Urinary bladder (tissue), 4 donors: Measurements from ENCODE around the gene ACAP2. TPM values are rescaled to one million over a fixed set of nuclear protein-coding genes. Genes with fewer than 3 reads are reported as not detected.

Experiments
- DNase-seq: peaks from one replicate; pipeline ENCODE4 v3.0.0-alpha.2; 2015; ENCODE audit errors: extremely low spot score
- H3K27ac ChIP-seq: one replicate; pipeline ENCODE4 v1.5.1; 2013; ENCODE audit warnings: low read depth, mild to moderate bottlenecking, moderate library complexity
- H3K36me3 ChIP-seq: one replicate; pipeline ENCODE4 v1.6.1; 2013; ENCODE audit warnings: mild to moderate bottlenecking, moderate library complexity; ENCODE audit not compliant: insufficient read depth
- H3K4me1 ChIP-seq: one replicate; pipeline ENCODE4 v1.6.1; 2013; ENCODE audit warnings: mild to moderate bottlenecking, moderate library complexity; ENCODE audit not compliant: insufficient read depth
- H3K4me3 ChIP-seq: one replicate; pipeline ENCODE4 v1.5.1; 2013; ENCODE audit warnings: low read depth, low read length
- WGBS: extraction: QIAGEN DNeasy Blood & Tissue Kit; methylation state at CpG from one replicate; pipeline ENCODE4 v1.1.7; 2013; 5-methylcytosine and 5-hydroxymethylcytosine counted together
- polyA plus RNA-seq: library from polyadenylated mRNA; stranded (reverse); fragments of 200-250 nt; gene quantifications from one replicate; pipeline ENCODE4 v1.2.3, GENCODE V29; 2013
- total RNA-seq: library from RNA; depleted of rRNA; stranded (reverse); fragments of >200 nt; gene quantifications from one replicate; pipeline ENCODE4 v1.2.3, GENCODE V29; 2014
- donor health status: healthy with polysubstance abuse.
- donor health status: healthy.

Gene ACAP2
- total and polyA plus RNA-seq, 2 donors, result 15.7 to 151 TPM

DNA sequence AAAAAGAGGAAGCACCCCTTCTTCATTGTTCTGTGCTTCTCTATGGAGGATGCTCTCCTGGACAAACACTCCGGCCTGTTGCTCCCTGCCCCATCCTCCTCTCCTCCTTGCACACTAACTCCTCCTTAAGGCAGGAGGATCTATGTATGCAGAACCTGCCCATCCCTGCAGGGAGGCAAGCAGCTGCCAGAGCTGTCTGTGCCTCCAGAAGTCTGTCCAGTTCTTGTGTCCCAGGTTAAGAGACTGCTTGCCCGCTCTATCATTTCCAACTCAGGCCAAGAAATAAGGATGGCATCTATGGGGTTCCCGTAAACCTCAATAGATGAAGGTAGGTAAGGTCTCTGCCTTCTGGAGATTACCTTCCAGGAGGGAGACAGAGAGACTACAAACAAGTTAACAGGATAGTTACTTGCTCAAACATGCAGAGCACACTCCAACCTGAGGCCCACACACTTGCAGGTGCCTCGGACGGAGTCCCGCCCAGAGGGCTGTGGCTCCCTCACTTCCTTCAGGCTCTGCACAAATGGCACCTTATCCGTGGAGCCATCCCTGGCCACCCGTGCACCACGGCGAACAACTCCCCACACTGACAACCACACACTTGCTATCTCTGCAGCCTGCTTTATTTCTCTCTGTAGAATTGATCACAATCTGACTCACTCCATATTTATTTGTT is 178.8 kb downstream of the ACAP2 start:
- Histone ChIP-seq H3K4me3 (no peak overlapping the region), H3K4me1 (no peaks in the 10 kb centered on the region), H3K27ac (no peak overlapping the region), H3K36me3 (no peaks in the 10 kb centered on the region)
- no peak for DNase-seq
- 85% methylated on average over 10 of the region's 10 CpGs for WGBS

DNA sequence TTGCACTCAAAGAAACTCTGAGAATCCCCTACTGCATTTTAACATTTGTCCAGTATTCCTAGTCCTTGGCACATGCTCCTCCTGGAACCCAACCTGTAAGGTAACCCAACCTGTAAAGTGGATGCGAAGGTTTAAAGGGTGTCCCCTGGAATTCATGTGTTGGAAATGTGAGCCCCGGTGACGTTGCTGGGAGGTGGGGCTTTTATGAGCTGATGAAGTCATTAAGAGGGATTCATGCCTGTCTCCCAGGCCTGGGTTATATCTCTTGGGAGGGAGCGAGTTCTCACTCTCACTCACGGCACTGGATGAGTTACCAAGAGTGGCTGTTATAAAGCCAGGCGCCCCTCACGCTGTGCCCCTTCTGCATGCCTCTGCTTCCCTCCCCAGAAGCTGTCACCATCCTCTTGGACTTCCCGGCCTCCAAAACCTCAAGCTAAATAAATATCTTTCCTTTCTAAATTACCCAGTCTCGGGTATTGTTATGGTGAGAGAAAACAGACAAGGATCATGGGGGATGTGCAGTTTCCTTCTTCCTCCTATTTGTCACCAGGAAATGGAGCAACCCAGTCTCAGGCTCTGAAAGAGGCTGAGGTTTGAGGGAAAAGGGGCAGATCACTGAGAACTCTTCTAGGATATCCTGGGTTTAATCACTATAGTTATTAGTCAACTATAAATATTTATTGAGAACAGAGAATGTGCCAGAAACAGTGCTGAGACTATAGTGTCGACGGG is 179.5 kb downstream of the ACAP2 start:
- H3K36me3 ChIP-seq, result no peaks in the 10 kb centered on the region
- 66% methylated on average over 11 of the region's 11 CpGs for WGBS
- H3K4me3 ChIP-seq, result no peak overlapping the region
- no peaks in the 10 kb centered on the region for H3K4me1 ChIP-seq
- no peak overlapping the region for H3K27ac ChIP-seq
- DNase-seq, result no peak

DNA sequence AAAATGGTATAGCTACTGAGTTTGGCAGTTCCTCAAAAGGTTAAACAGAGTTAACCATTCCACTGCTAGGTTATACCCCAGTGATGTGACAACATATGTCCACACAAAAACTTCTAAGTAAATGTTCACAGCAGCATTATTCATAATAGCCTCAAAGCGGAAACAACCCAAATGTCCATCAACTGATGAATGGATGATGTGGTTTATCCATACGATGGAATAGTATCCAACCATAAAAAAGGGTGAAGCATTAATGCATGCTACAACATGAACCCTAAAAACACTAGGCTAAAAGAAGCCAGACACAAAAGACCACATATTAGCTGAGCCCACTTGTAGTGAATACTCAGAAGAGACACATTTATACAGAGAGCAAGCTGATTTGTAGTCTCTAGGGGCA is 180.9 kb downstream of the ACAP2 start:
- Histone ChIP-seq H3K36me3 (no peaks in the 10 kb centered on the region), H3K4me3 (no peak overlapping the region), H3K4me1 (no peaks in the 10 kb centered on the region), H3K27ac (no peak overlapping the region)
- DNase-seq, result no peak
- 95% methylated on average over 2 of the region's 2 CpGs for WGBS

DNA sequence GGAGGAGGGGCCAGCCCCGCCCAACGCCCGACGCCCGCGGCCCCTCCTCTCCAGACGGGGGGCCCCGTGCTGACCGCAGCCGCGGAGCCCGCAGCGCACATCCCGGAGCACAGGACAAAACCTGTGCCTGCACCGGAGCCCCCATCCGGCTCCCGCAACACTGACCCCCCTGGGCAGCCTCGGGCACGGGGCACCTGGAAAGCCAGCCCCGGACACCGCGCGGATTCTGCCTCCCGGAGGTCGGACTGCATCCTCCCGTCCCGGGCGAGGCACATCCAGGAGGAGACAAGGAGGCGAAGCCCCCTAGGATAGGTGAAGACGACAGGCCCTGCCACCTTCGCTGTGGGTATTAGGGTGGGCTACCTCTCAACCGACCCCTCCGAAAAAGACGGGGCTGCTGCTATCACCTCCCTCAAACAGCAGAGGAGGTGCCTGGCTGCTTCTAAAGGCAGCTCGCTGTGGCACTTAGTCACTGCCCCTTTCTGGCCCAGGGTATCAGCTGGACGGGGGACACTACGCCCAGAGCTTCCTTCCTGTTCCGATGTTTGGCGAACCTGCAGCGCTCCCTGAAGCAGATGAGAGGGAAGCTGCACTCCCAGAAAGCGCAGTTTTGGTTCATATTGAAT is 182.4 kb downstream of the ACAP2 start:
- H3K4me1 ChIP-seq, result no peaks in the 10 kb centered on the region
- WGBS, result 7% methylated on average over 41 of the region's 41 CpGs
- H3K36me3 ChIP-seq, result no peaks in the 10 kb centered on the region
- H3K4me3 ChIP-seq, result peak overlapping the region; percentile 43
- no peak for DNase-seq
- no peak overlapping the region for H3K27ac ChIP-seq

DNA sequence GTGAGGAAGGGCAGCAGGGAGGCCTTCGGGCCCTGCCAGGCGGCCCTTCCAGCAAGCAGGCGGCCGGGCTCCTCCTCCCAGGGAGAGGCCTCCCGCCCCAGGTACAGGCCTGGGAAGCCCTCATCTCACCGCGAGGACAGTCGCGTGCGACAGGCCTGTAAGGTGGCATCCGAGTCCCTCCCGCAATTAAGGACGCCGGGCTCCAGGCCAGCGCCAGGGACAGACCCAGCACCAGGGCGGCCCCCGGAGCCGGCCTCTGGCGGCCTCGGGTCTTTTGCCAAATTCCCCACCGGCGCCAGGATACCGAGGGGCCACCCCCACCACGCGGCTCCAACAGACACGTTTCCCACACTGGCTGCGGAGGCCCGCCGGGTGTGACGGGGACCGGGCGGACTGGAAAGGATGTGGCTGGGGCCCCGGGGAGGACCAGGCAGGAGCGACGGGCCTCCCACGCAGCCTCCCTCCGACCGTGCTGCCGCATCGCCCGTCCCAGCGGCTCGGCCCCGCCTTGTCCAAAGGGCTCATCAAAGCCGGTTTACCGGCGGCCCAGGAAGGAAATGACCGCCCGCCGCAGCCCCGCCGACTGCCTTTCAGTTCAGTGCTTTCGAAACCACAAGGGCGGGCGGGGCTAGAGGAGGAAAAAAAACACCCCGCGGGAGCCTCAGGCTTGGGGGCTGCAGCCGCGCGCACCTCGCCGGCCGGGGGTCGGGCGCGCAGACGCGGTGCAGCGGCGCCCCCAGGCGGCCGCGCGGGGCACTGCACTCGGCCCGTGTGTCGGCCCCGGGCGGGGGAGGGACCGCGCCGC is 183.1 kb downstream of the ACAP2 start:
- Histone ChIP-seq H3K4me1 (no peaks in the 10 kb centered on the region), H3K27ac (peak overlapping the region; percentile 92), H3K4me3 (peak overlapping the region; percentile 43), H3K36me3 (no peaks in the 10 kb centered on the region)
- DNase-seq, result peak; percentile 88
- 3% methylated on average over 82 of the region's 82 CpGs for WGBS

DNA sequence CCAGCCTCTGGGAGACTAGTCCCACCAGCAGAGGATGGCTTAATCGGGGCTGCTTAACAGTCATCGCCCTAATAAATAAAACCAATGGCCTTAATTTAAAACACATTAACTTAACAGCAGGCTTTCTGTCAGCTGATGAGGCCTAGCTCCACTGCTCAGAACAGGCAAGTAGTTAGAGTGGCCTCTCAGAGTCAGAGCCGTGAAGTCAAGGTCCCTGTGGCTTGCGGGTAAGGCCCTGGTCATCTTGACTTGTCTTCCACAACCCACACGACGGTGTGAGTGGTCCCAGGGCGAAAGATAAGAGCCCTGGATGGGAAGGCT is 183.7 kb downstream of the ACAP2 start:
- no peak overlapping the region for H3K4me3 ChIP-seq
- H3K36me3 ChIP-seq, result no peaks in the 10 kb centered on the region
- no peak for DNase-seq
- H3K4me1 ChIP-seq, result no peaks in the 10 kb centered on the region
- WGBS, result 42% methylated on average over 7 of the region's 7 CpGs
- H3K27ac ChIP-seq, result peak overlapping the region; percentile 92

DNA sequence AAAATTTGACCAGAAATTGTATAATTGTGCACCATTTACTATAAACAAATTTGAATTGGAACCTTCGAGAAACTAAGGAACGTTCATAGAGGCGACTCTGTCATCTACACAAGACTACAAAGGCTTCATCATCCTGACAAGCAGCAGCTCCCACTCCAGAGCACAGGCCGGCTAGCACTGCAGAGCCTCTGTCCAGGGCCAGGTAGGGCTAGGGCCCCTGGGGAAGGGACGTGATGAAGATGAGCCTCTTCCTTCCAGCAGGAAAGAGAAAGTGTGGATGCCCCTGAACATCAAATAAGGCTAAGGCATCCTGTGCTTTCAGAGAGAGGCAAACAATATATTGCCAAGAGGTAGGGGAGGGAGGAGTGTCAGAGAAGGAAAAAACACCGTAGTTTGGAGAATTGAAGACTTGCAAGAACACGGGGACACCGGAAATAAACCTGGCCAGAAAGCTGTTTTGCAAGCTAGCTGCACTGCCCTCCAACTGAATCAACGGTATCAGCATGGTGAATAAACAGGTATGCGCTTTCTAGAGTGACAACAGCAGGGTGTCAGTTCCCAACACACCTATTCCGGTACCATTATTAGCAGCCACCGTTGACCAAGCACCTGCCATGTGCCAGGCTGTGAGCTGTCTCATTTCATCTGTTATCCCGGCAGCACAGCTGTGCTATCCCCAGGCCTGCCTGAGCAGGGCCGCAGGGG is 184.2 kb downstream of the ACAP2 start:
- H3K4me1 ChIP-seq, result no peaks in the 10 kb centered on the region
- no peak for DNase-seq
- H3K27ac ChIP-seq, result peak overlapping the region; percentile 92
- no peaks in the 10 kb centered on the region for H3K36me3 ChIP-seq
- H3K4me3 ChIP-seq, result no peak overlapping the region
- WGBS, result 49% methylated on average over 14 of the region's 14 CpGs

DNA sequence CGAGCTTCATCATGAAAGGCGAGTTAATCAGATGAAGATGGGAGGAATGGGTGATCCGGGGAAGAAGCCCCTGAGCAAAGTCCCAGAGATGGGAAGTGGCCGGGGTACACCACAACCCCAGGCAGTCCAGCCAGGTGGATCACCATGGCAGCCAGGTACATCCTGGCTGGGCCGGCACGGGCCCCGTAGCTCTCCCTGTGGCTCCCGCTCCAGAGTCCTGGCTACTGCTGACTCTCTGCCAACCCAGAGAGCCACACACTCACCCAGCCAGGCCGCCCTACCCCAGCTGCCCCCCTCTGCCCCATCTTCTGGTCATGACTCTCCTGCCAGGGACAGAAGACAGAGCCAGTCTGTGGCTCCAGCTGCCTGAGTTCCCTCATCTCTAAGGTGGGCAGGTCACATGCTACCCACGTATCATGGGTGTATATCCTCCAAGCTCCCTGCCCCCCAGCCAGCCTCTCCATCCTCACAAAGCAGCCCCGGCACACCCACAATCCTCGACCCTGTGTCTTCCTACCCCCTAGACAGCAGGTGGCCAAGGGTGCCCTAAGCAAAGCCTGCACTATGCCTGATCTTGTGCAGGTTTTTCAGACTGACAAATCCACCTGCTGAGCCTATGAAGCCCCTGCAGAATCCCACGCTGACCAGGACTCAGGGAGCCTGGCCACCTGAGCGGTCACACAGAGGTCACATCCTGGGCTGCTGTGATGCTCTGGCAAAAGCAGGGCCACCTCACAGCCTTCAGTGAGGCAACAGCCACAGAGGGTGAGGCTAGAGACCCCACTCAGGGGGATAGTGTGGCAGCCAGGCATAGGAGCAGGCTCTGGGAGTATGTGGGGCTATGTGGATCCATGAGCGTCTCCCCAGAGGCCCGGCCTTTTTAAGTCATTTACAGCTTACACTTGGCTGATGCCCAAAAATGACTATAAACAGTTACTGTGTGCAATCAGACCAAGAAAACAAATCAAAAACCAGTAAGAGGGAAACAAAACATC is 185.1 kb downstream of the ACAP2 start:
- Histone ChIP-seq H3K27ac (peak overlapping the region; percentile 41), H3K4me1 (no peaks in the 10 kb centered on the region), H3K4me3 (no peak overlapping the region), H3K36me3 (no peaks in the 10 kb centered on the region)
- no peak for DNase-seq
- WGBS, result 82% methylated on average over 16 of the region's 16 CpGs

DNA sequence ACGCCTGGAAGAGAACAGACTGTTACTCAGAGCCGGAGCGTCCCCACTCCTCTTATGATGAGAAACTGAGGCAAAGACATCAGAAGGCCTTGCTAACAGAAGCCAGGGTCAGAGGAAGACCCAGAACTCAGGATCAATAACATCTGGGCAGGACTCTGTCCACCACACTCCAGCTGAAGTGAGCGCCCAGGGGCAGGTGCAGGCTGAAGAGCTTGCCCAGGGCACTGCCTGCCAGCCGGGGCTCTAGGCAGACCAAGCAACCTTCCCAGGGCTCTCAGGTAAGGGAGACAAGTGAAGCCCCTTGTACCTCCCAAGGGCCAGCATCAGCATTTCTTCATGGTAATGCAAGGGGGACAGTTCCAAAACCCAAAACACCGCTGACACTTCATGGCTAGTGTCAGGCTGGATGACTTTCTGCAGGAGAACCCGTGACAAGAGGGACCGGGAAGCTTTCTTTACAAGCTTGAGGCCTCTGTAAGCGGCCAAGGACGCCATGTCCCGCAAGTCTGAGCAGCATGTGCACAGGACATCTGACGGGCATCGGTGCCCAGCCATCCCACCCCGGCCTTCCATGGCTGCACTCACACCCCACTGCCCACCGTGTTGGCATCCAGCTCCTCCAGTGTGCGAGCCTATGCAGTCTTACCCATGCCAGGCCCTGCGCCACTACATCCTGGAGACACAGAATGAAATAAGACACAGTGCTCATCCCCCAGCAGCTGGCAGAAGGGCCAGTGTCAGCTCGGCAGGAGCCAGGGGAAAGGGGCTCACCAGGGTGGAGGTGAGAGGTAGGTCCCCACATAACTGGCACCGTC is 186.0 kb downstream of the ACAP2 start:
- no peak for DNase-seq
- no peak overlapping the region for H3K4me3 ChIP-seq
- H3K27ac ChIP-seq, result no peak overlapping the region
- H3K36me3 ChIP-seq, result no peaks in the 10 kb centered on the region
- 97% methylated on average over 19 of the region's 19 CpGs for WGBS
- H3K4me1 ChIP-seq, result no peaks in the 10 kb centered on the region

DNA sequence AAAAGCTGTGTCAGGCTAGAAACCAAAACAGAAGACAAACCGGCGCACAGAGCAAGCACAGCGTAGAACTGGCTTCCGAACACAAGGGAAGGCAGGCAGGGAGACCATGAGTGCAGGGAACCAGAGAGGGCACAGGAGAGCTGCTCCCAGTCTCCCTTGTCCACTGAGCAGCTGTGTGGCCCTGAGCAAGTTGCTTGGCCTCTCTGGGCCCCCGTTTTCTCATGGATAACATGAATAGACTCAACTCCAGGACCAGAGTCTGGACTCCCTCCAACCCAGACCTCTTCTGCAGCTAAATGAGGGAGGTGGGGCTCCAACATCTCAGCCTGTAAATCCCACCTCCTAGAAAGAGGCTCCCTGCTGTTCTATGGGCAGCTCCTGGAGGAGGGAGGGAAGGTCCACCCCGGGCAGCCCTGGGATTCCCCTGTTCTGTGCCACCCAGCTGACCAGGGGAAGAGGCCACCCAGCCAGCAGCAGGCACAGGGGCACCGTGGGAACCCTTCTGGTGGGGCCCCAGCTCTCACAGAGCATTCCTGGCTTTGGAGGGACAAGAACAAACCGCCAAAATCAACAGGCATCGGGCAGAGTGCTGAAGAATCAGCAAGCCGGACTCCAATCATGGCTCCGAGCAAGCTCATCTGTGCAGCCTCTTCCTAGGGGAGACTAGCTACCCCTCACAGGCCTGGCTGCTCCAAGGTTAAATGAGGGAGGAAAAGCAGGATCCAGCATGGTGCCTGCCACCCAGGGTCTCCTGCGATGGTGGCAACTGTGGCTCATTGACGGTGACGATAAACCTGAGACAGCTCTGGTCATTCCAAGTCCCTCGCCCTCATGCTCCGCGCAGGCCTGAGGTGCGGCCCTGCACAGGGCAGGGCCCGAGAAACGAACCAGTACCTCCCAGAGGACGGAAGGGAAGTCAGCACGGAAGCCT is 187.0 kb downstream of the ACAP2 start:
- 89% methylated on average over 22 of the region's 22 CpGs for WGBS
- Histone ChIP-seq H3K27ac (no peak overlapping the region), H3K4me1 (no peaks in the 10 kb centered on the region), H3K4me3 (no peak overlapping the region), H3K36me3 (no peaks in the 10 kb centered on the region)
- DNase-seq, result no peak

DNA sequence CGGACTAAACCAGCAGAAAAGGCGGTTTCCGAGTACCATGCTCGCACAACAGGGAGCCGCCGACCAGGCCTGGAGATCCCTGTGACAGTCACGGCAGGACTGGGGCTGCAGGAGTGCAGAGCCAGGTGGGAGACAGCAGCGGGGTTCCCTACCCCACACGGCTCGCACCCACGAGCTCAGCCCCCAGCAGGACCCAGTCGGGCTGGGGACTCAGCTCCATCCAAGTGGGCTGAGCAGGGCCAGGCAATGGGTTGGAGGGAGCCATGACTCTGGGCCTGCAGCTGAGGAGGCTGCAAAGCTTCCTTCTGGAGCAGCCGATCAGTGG is 187.7 kb downstream of the ACAP2 start:
- Histone ChIP-seq H3K4me3 (no peak overlapping the region), H3K36me3 (no peaks in the 10 kb centered on the region), H3K4me1 (no peaks in the 10 kb centered on the region), H3K27ac (no peak overlapping the region)
- 92% methylated on average over 13 of the region's 13 CpGs for WGBS
- no peak for DNase-seq
